ENCODE results near the gene ITK. TPM values are rescaled to one million over a fixed set of nuclear protein-coding genes. Genes with fewer than 3 reads are reported as not detected.

Gene ITK
- total RNA-seq, 6 experiments from 2014 or later: 0.35 to 1.2 (median 0.74) TPM

- peaks cover 0 to 5% (median 0%) of the 10 kb centered on the region in 4 donors for H3K4me1 ChIP-seq
- DNase-seq: no peak
- no peak overlapping the region for H3K4me3 ChIP-seq
- ATAC-seq: no peak
- TF ChIP-seq POLR2A (IDR thresholded peaks at IDR 0.05) (no peak), CTCF (IDR thresholded peaks at IDR 0.05) (no peak)
- no peaks in the 10 kb centered on the region for H3K36me3 ChIP-seq
- 59% methylated on average over 7 of the region's 7 CpGs for WGBS (ENCODE audit: insufficient coverage, low coverage, low lambda C conversion rate, missing lambda C conversion rate)
- H3K9me3 ChIP-seq: no peaks in the 10 kb centered on the region
- no peaks in the 10 kb centered on the region for H3K27me3 ChIP-seq
- intact Hi-C loops (cut with DNase I): no loop called here
- H3K27ac ChIP-seq: no peak overlapping the region
These were observed 83.0 kb downstream of the ITK start for GRCh38 chr5:157263496-157264090.

GRCh38 chr5:157265714-157266285, 85.2 kb downstream of the ITK start, which contains the start of gene CYFIP2:
TSS of gene CYFIP2 (plus strand) at chr5:157266123. CDS start at chr5:157285362, 19,239 bp downstream.
- 0% methylated on average over 7 of the region's 58 CpGs for WGBS (ENCODE audit: insufficient coverage, low coverage, low lambda C conversion rate, missing lambda C conversion rate)
- peak; percentile 72 for TF ChIP-seq POLR2A (IDR thresholded peaks at IDR 0.05)
- TF ChIP-seq CTCF (IDR thresholded peaks at IDR 0.05): no peak
- DNase-seq (peak; percentile 72 to 81 (median 79)), ATAC-seq (peak; percentile 86 to 94 (median 90))
- no peaks in the 10 kb centered on the region for H3K9me3 ChIP-seq
- peak within 1 kb of the TSS; percentile 55 to 74 (median 71) for H3K4me3 ChIP-seq
- intact Hi-C loops (cut with DNase I): no loop called here
- peak within 1 kb of the TSS; percentile 47 to 83 (median 69) for H3K27ac ChIP-seq
- peaks cover 0 to 15% (median 0%) of the 10 kb centered on the region in 4 donors for H3K4me1 ChIP-seq
- no peaks in the 10 kb centered on the region for H3K27me3 ChIP-seq
- no peaks in the 10 kb centered on the region for H3K36me3 ChIP-seq

- DNase-seq (peak; percentile 53 to 68 (median 57)), ATAC-seq (peak; percentile 28 to 64 (median 49))
- H3K36me3 ChIP-seq: no peaks in the 10 kb centered on the region
- H3K9me3 ChIP-seq: no peaks in the 10 kb centered on the region
- TF ChIP-seq CTCF (IDR thresholded peaks at IDR 0.05): peak in 1 of 4 donors; percentile 19
- no peak for TF ChIP-seq POLR2A (IDR thresholded peaks at IDR 0.05)
- H3K27me3 ChIP-seq: no peaks in the 10 kb centered on the region
- intact Hi-C loops (cut with DNase I): no loop called here
- peaks cover 0 to 15% (median 0%) of the 10 kb centered on the region in 4 donors for H3K4me1 ChIP-seq
- H3K27ac ChIP-seq: peak overlapping the region; percentile 47 to 83 (median 69)
- WGBS (ENCODE audit: insufficient coverage, low coverage, low lambda C conversion rate, missing lambda C conversion rate): 2% methylated on average over 9 of the region's 62 CpGs
- H3K4me3 ChIP-seq: peak overlapping the region; percentile 55 to 74 (median 71)
These were observed 85.8 kb downstream of the ITK start for GRCh38 chr5:157266286-157267007.

GRCh38 chr5:157267025-157267424, 86.4 kb downstream of the ITK start:
- no peak for TF ChIP-seq CTCF (IDR thresholded peaks at IDR 0.05)
- peak; percentile 40 for TF ChIP-seq POLR2A (IDR thresholded peaks at IDR 0.05)
- Histone ChIP-seq H3K36me3 (no peaks in the 10 kb centered on the region), H3K27me3 (no peaks in the 10 kb centered on the region), H3K27ac (peak overlapping the region in 2 of 3 donors; percentile 47 to 83), H3K9me3 (no peaks in the 10 kb centered on the region), H3K4me3 (peak overlapping the region in 1 of 3 donors; percentile 71), H3K4me1 (peaks cover 0 to 15% (median 0%) of the 10 kb centered on the region in 4 donors)
- intact Hi-C loops (cut with DNase I): no loop called here
- DNase-seq (no peak), ATAC-seq (peak in 2 of 4 donors; percentile 3 to 16)
- WGBS (ENCODE audit: insufficient coverage, low coverage, low lambda C conversion rate, missing lambda C conversion rate): 10% methylated on average over 1 of the region's 3 CpGs
